Liver (tissue), 9 donors: Measurements from ENCODE around the gene HOXD4. TPM values are rescaled to one million over a fixed set of nuclear protein-coding genes. Genes with fewer than 3 reads are reported as not detected.

Source experiments
- DNase-seq: peaks from one replicate; pipeline ENCODE4 v3.0.0-alpha.2; 2017; ENCODE audit warnings: low spot score
- H3K27ac ChIP-seq, 2 donors: one replicate each; pipeline ENCODE4 v1.7.0; 2013; ENCODE audit warnings: inconsistent platforms in 2 of 2, low read length in 2 of 2, control low read depth in 1 of 2, low read depth in 1 of 2, mild to moderate bottlenecking in 1 of 2
- H3K27me3 ChIP-seq, 4 donors: one replicate each; pipeline versions ENCODE4 v1.6.1 to v1.7.0; 2013; ENCODE audit warnings: low read length in 3 of 4, inconsistent platforms in 1 of 4, mild to moderate bottlenecking in 1 of 4, moderate library complexity in 1 of 4; ENCODE audit not compliant: control insufficient read depth in 4 of 4, insufficient read depth in 4 of 4
- H3K36me3 ChIP-seq, 4 donors: one replicate each; pipeline versions ENCODE4 v1.6.1 to v1.7.0; 2013; ENCODE audit warnings: low read length in 3 of 4, mild to moderate bottlenecking in 3 of 4, low read depth in 1 of 4, moderate library complexity in 1 of 4; ENCODE audit not compliant: control insufficient read depth in 4 of 4, insufficient read depth in 3 of 4
- H3K4me1 ChIP-seq, 4 donors: one replicate each; pipeline versions ENCODE4 v1.6.1 to v1.7.0; 2013; ENCODE audit warnings: low read length in 3 of 4, mild to moderate bottlenecking in 3 of 4, moderate library complexity in 1 of 4; ENCODE audit not compliant: control insufficient read depth in 4 of 4, insufficient read depth in 4 of 4
- H3K4me3 ChIP-seq, 3 donors: one replicate each; pipeline versions ENCODE4 v1.6.1 to v1.7.0; 2013; ENCODE audit warnings: low read length in 3 of 3, control low read depth in 1 of 3, low read depth in 1 of 3, mild to moderate bottlenecking in 1 of 3
- H3K9ac ChIP-seq, 2 donors: one replicate each; pipeline ENCODE4 v1.7.0; 2013; ENCODE audit warnings: low read length in 2 of 2, mild to moderate bottlenecking in 2 of 2, moderate library complexity in 2 of 2, control low read depth in 1 of 2, low read depth in 1 of 2
- H3K9me3 ChIP-seq, 4 donors: one replicate each; pipeline versions ENCODE4 v1.6.1 to v1.7.0; 2013; ENCODE audit warnings: low read length in 3 of 4; ENCODE audit not compliant: control insufficient read depth in 4 of 4
- ATF3 ChIP-seq: IDR thresholded peaks from 2 replicates; pipeline ENCODE4 v1.6.1; 2016; ENCODE audit warnings: antibody characterized with exemption
- CTCF ChIP-seq: fragments of 150-350 bp; IDR thresholded peaks from 2 replicates; pipeline ENCODE4 v1.5.1; 2017; ENCODE audit warnings: improper control_type of control experiment, low read depth, low read length; ENCODE audit not compliant: missing input control
- EGR1 ChIP-seq, 2 donors: IDR thresholded peaks; 2 replicates each; pipeline ENCODE4 v1.6.1; 2016 to 2018; ENCODE audit warnings: antibody characterized with exemption in 2 of 2, low read depth in 2 of 2
- FOXA1 ChIP-seq: IDR thresholded peaks from 2 replicates; pipeline ENCODE4 v1.6.1; 2016; ENCODE audit warnings: antibody characterized with exemption
- FOXA2 ChIP-seq: IDR thresholded peaks from 2 replicates; pipeline ENCODE4 v1.6.1; 2016; ENCODE audit warnings: antibody characterized with exemption
- GABPA ChIP-seq, 2 donors: IDR thresholded peaks in 1 of 2; conservative IDR thresholded peaks in 1 of 2; 2 replicates each; pipeline ENCODE4 v1.6.1; 2016; ENCODE audit warnings: antibody characterized with exemption in 2 of 2, mild to moderate bottlenecking in 1 of 2, moderate library complexity in 1 of 2
- HNF4A ChIP-seq, 2 donors: conservative IDR thresholded peaks; 2 replicates each; pipeline ENCODE4 v1.6.1; 2016; ENCODE audit warnings: antibody characterized with exemption in 2 of 2, mild to moderate bottlenecking in 2 of 2
- JUND ChIP-seq, 2 donors: IDR thresholded peaks; 2 replicates each; pipeline ENCODE4 v1.6.1; 2016; ENCODE audit warnings: antibody characterized with exemption in 2 of 2
- NR2F2 ChIP-seq: IDR thresholded peaks from 2 replicates; pipeline ENCODE4 v1.6.1; 2016; ENCODE audit warnings: antibody characterized with exemption
- RAD21 ChIP-seq, 2 donors: IDR thresholded peaks; 2 replicates each; pipeline ENCODE4 v1.6.1; 2016; ENCODE audit warnings: antibody characterized with exemption in 2 of 2, mild to moderate bottlenecking in 2 of 2
- REST ChIP-seq: IDR thresholded peaks from 2 replicates; pipeline ENCODE4 v1.6.1; 2016; ENCODE audit warnings: antibody characterized with exemption, mild to moderate bottlenecking
- RXRA ChIP-seq, 2 donors: IDR thresholded peaks; 2 replicates each; pipeline ENCODE4 v1.6.1; 2017 to 2018; ENCODE audit warnings: antibody characterized with exemption in 2 of 2, mild to moderate bottlenecking in 1 of 2
- SP1 ChIP-seq: IDR thresholded peaks from 2 replicates; pipeline ENCODE4 v1.6.1; 2018; ENCODE audit warnings: antibody characterized with exemption, mild to moderate bottlenecking
- TAF1 ChIP-seq: conservative IDR thresholded peaks from 2 replicates; pipeline ENCODE4 v1.6.1; 2016; ENCODE audit warnings: antibody characterized with exemption, mild to moderate bottlenecking
- WGBS: extraction: QIAGEN DNeasy Blood & Tissue Kit; methylation state at CpG from one replicate; pipeline ENCODE4 v1.1.7; 2013; 5-methylcytosine and 5-hydroxymethylcytosine counted together
- polyA plus RNA-seq, 2 donors: library from polyadenylated mRNA; stranded (reverse) in 1 of 2; unstranded in 1 of 2; fragments of 200-250 nt in 1 of 2; fragments of >200 nt in 1 of 2; fragmentation: Nextera tagmentation in 1 of 2; extraction: Ambion mirVana in 1 of 2; gene quantifications; one replicate each; pipeline versions ENCODE4 v1.2.1 to v1.2.3, GENCODE V29; 2013 to 2015
- total RNA-seq, 2 donors: library from RNA; depleted of rRNA; stranded (reverse); fragments of >200 nt; gene quantifications; one replicate each; pipeline ENCODE4 v1.2.3, GENCODE V29; 2014
- TF ChIP-seq, protein P1 (sequence below): IDR thresholded peaks from 2 replicates; pipeline ENCODE4 v1.6.1; 2016; ENCODE audit warnings: antibody characterized with exemption
- donor health status: healthy.
- donor health status: healthy.
- donor health status: healthy.
- donor health status: healthy.
- donor health status: healthy.

The HOXD4 gene
- total and polyA plus RNA-seq, 4 donors: not detected

GRCh38 chr2:176159663-176160250 is 8.4 kb downstream of the HOXD4 start:
- peaks cover 3 to 23% (median 9%) of the 10 kb centered on the region in 4 donors for H3K4me1 ChIP-seq
- no peak overlapping the region for H3K4me3 ChIP-seq
- H3K9me3 ChIP-seq: peaks cover 0 to 9% (median 0%) of the 10 kb centered on the region in 4 donors
- no peak overlapping the region for H3K27ac ChIP-seq
- no peaks in the 10 kb centered on the region for H3K36me3 ChIP-seq
- peaks cover 8 to 42% (median 30%) of the 10 kb centered on the region in 4 donors for H3K27me3 ChIP-seq
- no peak for TF ChIP-seq REST
- no peak for TF ChIP-seq JUND (IDR thresholded peaks at IDR 0.05)
- TF ChIP-seq EGR1 (IDR thresholded peaks at IDR 0.05; ENCODE audit: low read depth in 2 of 2): no peak
- no peak for TF ChIP-seq RAD21 (IDR thresholded peaks at IDR 0.05)
- TF ChIP-seq NR2F2: no peak
- no peak for TF ChIP-seq SP1
- no peak for TF ChIP-seq FOXA2
- TF ChIP-seq FOXA1: no peak
- DNase-seq: no peak
- WGBS: 11% methylated on average over 44 of the region's 44 CpGs
- no peak overlapping the region for H3K9ac ChIP-seq

DNA sequence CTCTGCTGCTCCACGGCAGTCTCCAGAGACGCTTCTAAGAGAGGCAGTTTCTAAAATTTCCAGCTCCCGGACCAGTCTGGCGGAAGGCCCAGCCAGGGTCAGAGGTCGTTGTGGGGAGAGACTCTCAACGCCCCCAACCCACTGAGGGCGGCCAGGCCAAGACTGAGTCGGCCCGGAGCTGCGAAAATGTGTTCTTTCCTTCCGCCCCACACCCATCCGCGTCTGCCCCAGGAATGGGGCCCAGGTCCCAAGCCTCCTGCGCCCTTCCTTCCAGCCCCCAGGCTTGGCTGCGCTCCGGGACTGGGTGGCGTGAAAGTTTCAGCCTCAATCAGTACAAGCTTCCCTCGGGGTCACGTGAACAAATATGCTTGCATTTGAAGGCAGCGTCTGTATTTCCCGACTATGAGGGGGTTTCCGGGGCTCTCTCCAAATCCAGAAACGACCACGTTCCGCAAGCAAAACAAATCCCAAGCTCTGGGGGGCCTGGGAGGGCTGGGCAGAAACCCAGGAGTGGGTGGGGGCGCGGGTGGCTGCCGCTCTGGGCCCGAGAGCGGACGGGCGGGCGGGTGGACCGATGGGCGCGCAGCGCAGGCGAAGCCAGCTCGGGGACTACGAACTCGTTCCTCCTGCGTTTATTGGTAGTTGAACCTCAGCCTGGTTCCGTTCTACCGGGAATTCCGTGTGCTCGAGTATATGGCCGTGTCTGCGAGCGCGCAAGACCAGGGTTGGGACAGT is 9.1 kb downstream of the HOXD4 start:
- Histone ChIP-seq H3K9ac (no peak overlapping the region), H3K27me3 (peaks cover 10 to 44% (median 29%) of the 10 kb centered on the region in 4 donors), H3K9me3 (peaks cover 0 to 12% (median 0%) of the 10 kb centered on the region in 4 donors), H3K36me3 (no peaks in the 10 kb centered on the region), H3K27ac (no peak overlapping the region), H3K4me1 (peaks cover 0 to 27% (median 8%) of the 10 kb centered on the region in 4 donors), H3K4me3 (no peak overlapping the region)
- DNase-seq: no peak
- TF ChIP-seq SP1: no peak
- no peak for TF ChIP-seq JUND (IDR thresholded peaks at IDR 0.05)
- no peak for TF ChIP-seq GABPA (IDR thresholded peaks at IDR 0.05 in 1 of 2, conservative IDR thresholded peaks at IDR 0.05 in 1 of 2)
- TF ChIP-seq HNF4A (conservative IDR thresholded peaks at IDR 0.05): no peak
- no peak for TF ChIP-seq FOXA2
- no peak for TF ChIP-seq FOXA1
- TF ChIP-seq RAD21 (IDR thresholded peaks at IDR 0.05): no peak
- no peak for TF ChIP-seq RXRA (IDR thresholded peaks at IDR 0.05)
- TF ChIP-seq ATF3: no peak
- TF ChIP-seq TAF1: no peak
- TF ChIP-seq, protein P1, sequence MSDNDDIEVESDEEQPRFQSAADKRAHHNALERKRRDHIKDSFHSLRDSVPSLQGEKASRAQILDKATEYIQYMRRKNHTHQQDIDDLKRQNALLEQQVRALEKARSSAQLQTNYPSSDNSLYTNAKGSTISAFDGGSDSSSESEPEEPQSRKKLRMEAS: no peak
- TF ChIP-seq CTCF: no peak
- WGBS: 16% methylated on average over 50 of the region's 50 CpGs
